SK-N-MC (cell line): ENCODE data around the gene TEX51.
A peak's percentile ranks its signal among the peaks of the same experiment; 100 is the strongest.

Source experiments
- DNase-seq: peaks from one replicate; pipeline ENCODE4 v3.0.0-alpha.2; 2011; ENCODE audit warnings: low read depth, low spot score
- H3K27ac ChIP-seq: fragments of 200-600 bp; sonication (generic); 2 replicates; pipeline ENCODE4 v1.5.1; 2016; ENCODE audit warnings: mixed run types
- H3K36me3 ChIP-seq: fragments of 200-600 bp; sonication (generic); 2 replicates; pipeline ENCODE4 v1.6.1; 2017; ENCODE audit warnings: antibody characterized with exemption, low read length, mixed read lengths; ENCODE audit not compliant: insufficient read depth
- H3K4me3 ChIP-seq: fragments of 200-600 bp; sonication (generic); 2 replicates; pipeline ENCODE4 v1.5.1; 2016
- H3K9ac ChIP-seq: fragments of 200-600 bp; sonication (generic); 2 replicates; pipeline ENCODE4 v1.8.0; 2017; ENCODE audit warnings: mixed run types, mixed read lengths; ENCODE audit not compliant: insufficient read length
- H3K9me3 ChIP-seq: fragments of 200-600 bp; sonication (generic); 2 replicates; pipeline ENCODE4 v1.6.1; 2017; ENCODE audit warnings: low read depth, mild to moderate bottlenecking, antibody characterized with exemption, low read length, moderate library complexity, mixed read lengths
- EZH2 ChIP-seq: fragments of 200-600 bp; sonication (generic); IDR thresholded peaks from one replicate; pipeline ENCODE4 v1.6.1; 2017; ENCODE audit warnings: antibody characterized with exemption
- FOXP2 ChIP-seq: optimal IDR thresholded peaks from 2 replicates; pipeline ENCODE3; 2011; ENCODE audit warnings: mild to moderate bottlenecking, moderate library complexity; ENCODE audit not compliant: insufficient read depth; ENCODE audit errors: extremely low read length, control extremely low read depth
- POLR2AphosphoS5 ChIP-seq: IDR thresholded peaks from 2 replicates; pipeline ENCODE4 v1.6.1; 2012; ENCODE audit warnings: mild to moderate bottlenecking, low read depth, low read length, borderline replicate concordance

The TEX51 gene

GRCh38 chr2:126881591-126881990 is 17.1 kb upstream of the TEX51 start:
- H3K36me3 ChIP-seq = no peaks in the 10 kb centered on the region
- H3K27ac ChIP-seq = peak overlapping the region; percentile 86
- TF ChIP-seq EZH2 (no peak), FOXP2 (no peak), POLR2AphosphoS5 (no peak)
- H3K9ac ChIP-seq = no peak overlapping the region
- H3K9me3 ChIP-seq = no peaks in the 10 kb centered on the region
- H3K4me3 ChIP-seq = peak overlapping the region; percentile 64
- DNase-seq = peak; percentile 42

- no peak overlapping the region for H3K27ac ChIP-seq
- DNase-seq = no peak
- no peak for TF ChIP-seq POLR2AphosphoS5
- no peak for TF ChIP-seq EZH2
- TF ChIP-seq FOXP2 = no peak
- no peak overlapping the region for H3K9ac ChIP-seq
- no peaks in the 10 kb centered on the region for H3K9me3 ChIP-seq
- no peak overlapping the region for H3K4me3 ChIP-seq
- H3K36me3 ChIP-seq = no peaks in the 10 kb centered on the region
Measured at GRCh38 chr2:126882181-126882580, 16.5 kb upstream of the TEX51 start.

DNA sequence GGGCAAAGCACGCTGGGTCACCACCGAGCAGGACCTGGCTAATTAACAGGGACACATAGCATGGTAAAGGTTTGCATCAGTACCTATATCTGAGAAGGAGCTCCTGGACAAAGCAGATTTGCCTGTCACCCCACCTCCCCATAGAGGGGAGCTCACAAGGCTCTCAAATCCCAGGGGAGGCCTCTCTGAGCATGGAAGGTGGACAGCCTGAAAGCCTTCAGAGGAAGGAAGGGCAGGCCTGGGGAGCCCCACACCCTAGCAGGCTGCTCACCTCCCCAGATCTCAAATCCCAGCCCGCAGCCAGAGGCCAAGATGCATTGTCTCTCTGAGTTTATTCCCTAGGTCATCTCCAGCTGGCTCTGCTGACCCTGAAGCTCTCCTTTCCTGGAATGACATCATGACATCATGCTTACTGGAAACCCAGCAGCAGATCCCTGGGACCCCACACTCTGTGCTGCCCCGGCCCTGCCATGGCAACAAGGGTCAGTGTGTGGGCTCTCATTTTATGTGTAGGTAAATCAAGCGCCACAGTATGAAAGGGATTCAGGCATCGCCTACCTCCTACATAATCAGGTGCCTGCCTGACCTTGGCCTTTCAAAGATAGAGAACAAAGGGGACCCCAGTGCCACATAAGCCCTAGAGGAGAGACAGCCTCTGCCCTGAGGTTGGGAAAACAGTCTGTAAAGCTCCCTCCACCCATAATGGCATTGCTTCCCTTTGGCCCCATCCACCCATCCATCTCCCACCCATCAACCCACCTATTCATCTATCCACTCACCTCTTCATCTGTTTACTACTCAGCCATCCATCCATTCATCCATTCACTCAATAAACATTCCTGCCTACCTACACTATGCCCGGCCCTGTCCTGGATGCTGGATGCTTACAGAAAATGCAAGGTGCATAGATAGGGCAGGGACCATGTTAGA is 15.7 kb upstream of the TEX51 start:
- no peak for DNase-seq
- Histone ChIP-seq H3K36me3 (no peaks in the 10 kb centered on the region), H3K4me3 (no peak overlapping the region), H3K27ac (no peak overlapping the region), H3K9me3 (no peaks in the 10 kb centered on the region), H3K9ac (no peak overlapping the region)
- no peak for TF ChIP-seq FOXP2
- no peak for TF ChIP-seq EZH2
- no peak for TF ChIP-seq POLR2AphosphoS5

GRCh38 chr2:126883666-126884040 is 15.0 kb upstream of the TEX51 start:
- Histone ChIP-seq H3K4me3 (no peak overlapping the region), H3K9me3 (no peaks in the 10 kb centered on the region), H3K36me3 (no peaks in the 10 kb centered on the region), H3K9ac (no peak overlapping the region), H3K27ac (no peak overlapping the region)
- no peak for DNase-seq
- TF ChIP-seq EZH2 (no peak), FOXP2 (no peak), POLR2AphosphoS5 (no peak)

DNA sequence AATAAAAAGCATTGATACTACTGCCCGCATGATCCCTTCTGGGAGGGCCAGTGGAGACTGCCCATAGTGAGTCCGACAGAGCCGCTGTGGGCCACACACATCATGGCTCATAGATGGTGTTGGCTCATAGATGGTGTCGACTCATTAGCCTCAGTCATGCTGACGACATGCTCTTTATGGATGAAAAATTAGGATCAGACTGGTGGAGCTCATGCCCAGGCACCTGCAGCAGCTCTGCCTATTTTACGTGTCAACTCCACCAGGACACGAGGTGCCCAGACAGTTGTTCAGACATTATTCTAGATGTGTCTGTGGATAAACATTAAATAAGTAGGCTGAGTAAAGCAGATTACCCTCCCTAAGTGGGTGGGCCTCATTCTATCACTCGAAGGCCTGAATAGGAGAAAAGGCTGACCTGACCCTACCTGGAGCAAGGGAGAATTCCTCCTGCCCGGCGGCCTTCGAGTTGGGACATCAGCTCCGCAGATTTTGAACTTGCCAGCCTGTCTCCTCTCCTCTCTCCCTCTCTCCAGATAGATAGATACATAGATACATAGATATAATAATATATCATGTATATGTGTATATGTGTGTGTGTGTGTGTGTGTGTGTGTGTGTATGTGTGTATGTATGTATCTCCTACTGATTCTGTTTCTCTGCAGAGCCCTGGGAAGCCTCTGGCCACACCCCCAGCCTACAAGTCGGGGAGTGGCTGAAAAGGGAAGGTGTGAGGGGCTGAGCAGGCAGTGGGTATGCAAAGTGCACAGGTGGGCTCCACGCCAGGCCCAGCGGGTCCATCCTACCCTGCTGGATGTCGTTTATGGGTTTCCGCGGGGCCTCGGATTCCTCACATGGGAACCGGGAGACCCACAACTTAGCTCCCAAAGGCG is 13.6 kb upstream of the TEX51 start:
- Histone ChIP-seq H3K9me3 (no peaks in the 10 kb centered on the region), H3K36me3 (no peaks in the 10 kb centered on the region), H3K9ac (no peak overlapping the region), H3K27ac (no peak overlapping the region), H3K4me3 (no peak overlapping the region)
- no peak for TF ChIP-seq POLR2AphosphoS5
- no peak for TF ChIP-seq FOXP2
- TF ChIP-seq EZH2 = no peak
- no peak for DNase-seq

DNA sequence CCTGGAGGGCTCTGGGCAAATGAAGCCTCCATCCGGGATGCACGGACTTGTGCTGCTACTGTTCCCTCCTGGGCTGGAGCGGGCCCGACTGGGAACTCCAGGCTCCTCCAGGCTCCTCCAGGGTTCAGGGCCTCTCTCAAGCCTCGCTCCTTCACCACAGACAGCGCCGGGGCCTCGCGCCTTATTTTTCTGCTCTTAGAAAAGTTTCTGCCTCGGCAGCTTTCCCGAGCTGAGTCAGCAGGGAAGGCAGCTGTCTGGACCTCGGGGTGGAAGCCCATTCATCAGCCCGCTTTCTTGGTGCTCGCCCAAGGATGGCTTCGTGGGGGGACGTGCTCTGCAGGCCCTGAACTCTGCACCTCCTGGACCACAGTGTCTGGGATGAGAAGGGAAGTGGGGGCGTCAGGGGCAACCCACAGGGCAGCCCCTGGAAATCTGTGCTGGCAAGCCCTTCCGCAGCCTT is 12.9 kb upstream of the TEX51 start:
- Histone ChIP-seq H3K36me3 (no peaks in the 10 kb centered on the region), H3K9me3 (no peaks in the 10 kb centered on the region), H3K27ac (no peak overlapping the region), H3K4me3 (no peak overlapping the region), H3K9ac (no peak overlapping the region)
- TF ChIP-seq FOXP2 = no peak
- TF ChIP-seq EZH2 = no peak
- TF ChIP-seq POLR2AphosphoS5 = no peak
- no peak for DNase-seq

DNA sequence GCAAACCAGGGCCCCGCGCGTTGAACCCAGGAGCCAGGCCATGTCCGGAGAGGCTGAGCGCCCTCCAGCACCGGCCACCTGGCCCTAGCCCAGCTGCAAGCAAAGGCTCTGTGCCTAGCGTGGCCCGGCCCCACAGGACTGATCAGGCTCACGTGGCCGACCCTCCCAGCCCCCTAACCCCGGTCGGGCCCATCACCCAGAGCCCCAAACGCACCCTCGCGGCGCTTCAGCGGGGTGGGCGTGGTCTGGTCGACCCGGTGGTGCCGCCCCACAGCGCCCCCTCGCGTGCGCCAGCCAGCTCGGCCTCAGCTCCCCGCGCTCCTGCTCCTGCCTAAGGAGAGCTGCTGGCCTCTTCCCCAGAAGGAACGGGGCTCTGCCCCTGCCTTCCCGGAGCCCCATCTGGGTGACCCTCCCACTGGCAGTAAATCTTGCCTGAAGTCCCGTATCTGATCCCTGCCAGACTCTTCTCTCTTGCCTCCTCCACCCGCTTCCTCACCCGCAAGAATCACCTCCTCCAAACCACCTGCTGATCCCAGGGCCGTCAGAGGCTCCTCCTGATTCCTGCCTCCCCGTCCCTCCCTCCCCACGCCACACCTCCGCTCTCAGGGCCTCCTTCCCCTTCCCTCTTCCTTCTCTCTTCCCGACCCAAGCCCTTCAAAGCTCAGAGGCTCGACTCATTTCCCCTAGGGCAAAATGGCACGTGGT is 12.3 kb upstream of the TEX51 start:
- Histone ChIP-seq H3K9me3 (no peaks in the 10 kb centered on the region), H3K27ac (no peak overlapping the region), H3K36me3 (no peaks in the 10 kb centered on the region), H3K9ac (no peak overlapping the region), H3K4me3 (no peak overlapping the region)
- peak; percentile 34 for DNase-seq
- no peak for TF ChIP-seq EZH2
- no peak for TF ChIP-seq POLR2AphosphoS5
- no peak for TF ChIP-seq FOXP2

DNA sequence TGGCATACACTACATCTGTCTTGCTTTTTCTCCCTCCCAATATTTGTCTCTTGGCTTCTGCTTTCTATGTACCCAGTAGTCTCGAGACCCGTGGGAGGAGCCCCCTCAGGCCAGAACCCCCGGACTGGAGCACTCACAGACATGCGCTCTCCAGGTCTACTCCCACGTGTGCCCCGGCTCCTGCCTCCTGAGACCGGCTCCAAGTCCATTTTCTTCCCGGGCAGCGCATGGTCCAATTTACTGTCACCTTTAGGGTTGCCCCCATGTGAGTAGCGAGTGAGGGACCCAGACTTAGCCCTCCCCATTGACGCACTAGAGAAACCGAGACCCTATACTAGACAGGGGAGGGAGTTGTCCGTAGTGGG is 11.8 kb upstream of the TEX51 start:
- Histone ChIP-seq H3K4me3 (no peak overlapping the region), H3K9me3 (no peaks in the 10 kb centered on the region), H3K36me3 (no peaks in the 10 kb centered on the region), H3K9ac (no peak overlapping the region), H3K27ac (no peak overlapping the region)
- DNase-seq = no peak
- TF ChIP-seq EZH2 (no peak), FOXP2 (no peak), POLR2AphosphoS5 (no peak)
